ENCODE data around the gene VSIG10. TPM values are rescaled to one million over a fixed set of nuclear protein-coding genes. Genes with fewer than 3 reads are reported as not detected.

Gene VSIG10
- polyA plus RNA-seq, result 10 to 100 TPM; 15.6 to 24.6 TPM

GRCh38 chr12:118103601-118104382 is at the start of gene VSIG10:
Gene VSIG10, minus strand, starts transcription at chr12:118104011. Its CDS starts 340 bp downstream, at chr12:118103671.
- Histone ChIP-seq H3K4me3 (ENCODE audit: low read depth in 1 of 2, low read length in 2 of 2) (peak within 1 kb of the TSS; percentile 70 to 84), H3K9me3 (ENCODE audit: control insufficient read depth in 2 of 2, insufficient read depth in 1 of 2, low read depth in 1 of 2, low read length in 1 of 2) (no peaks in the 10 kb centered on the region), H3K27me3 (ENCODE audit: control insufficient read depth in 1 of 2, insufficient read depth in 2 of 2, low read length in 2 of 2) (no peaks in the 10 kb centered on the region), H3K4me1 (ENCODE audit: control insufficient read depth in 2 of 2, insufficient read depth in 2 of 2, low read length in 1 of 2) (peaks cover 0 to 5% of the 10 kb centered on the region in 2 donors), H3K27ac (ENCODE audit: low read depth in 2 of 2, low read length in 1 of 2) (peak within 1 kb of the TSS; percentile 51 to 80), H3K36me3 (ENCODE audit: control insufficient read depth in 2 of 2, insufficient read depth in 2 of 2, low read length in 1 of 2) (no peaks in the 10 kb centered on the region)
- 0 to 1% methylated on average over 67 to 75 of the region's 75 CpGs for WGBS, 2 donors

- Histone ChIP-seq H3K4me3 (ENCODE audit: low read depth in 1 of 2, low read length in 2 of 2) (no peak overlapping the region), H3K9me3 (ENCODE audit: control insufficient read depth in 2 of 2, insufficient read depth in 1 of 2, low read depth in 1 of 2, low read length in 1 of 2) (no peaks in the 10 kb centered on the region), H3K27me3 (ENCODE audit: control insufficient read depth in 1 of 2, insufficient read depth in 2 of 2, low read length in 2 of 2) (no peaks in the 10 kb centered on the region), H3K36me3 (ENCODE audit: control insufficient read depth in 2 of 2, insufficient read depth in 2 of 2, low read length in 1 of 2) (peaks cover 6 to 12% of the 10 kb centered on the region in 2 donors), H3K4me1 (ENCODE audit: control insufficient read depth in 2 of 2, insufficient read depth in 2 of 2, low read length in 1 of 2) (no peaks in the 10 kb centered on the region), H3K27ac (ENCODE audit: low read depth in 2 of 2, low read length in 1 of 2) (no peak overlapping the region)
- 77 to 83% methylated on average over 5 of the region's 5 CpGs for WGBS, 2 donors
These were observed 47.9 kb upstream of the VSIG10 start for GRCh38 chr12:118151755-118152154.

GRCh38 chr12:118150625-118151024 is 46.8 kb upstream of the VSIG10 start:
- no peaks in the 10 kb centered on the region for H3K4me1 ChIP-seq (ENCODE audit: control insufficient read depth in 2 of 2, insufficient read depth in 2 of 2, low read length in 1 of 2)
- WGBS, 2 donors, result 44 to 62% methylated on average over 7 of the region's 7 CpGs
- H3K27me3 ChIP-seq (ENCODE audit: control insufficient read depth in 1 of 2, insufficient read depth in 2 of 2, low read length in 2 of 2), result no peaks in the 10 kb centered on the region
- no peaks in the 10 kb centered on the region for H3K9me3 ChIP-seq (ENCODE audit: control insufficient read depth in 2 of 2, insufficient read depth in 1 of 2, low read depth in 1 of 2, low read length in 1 of 2)
- peaks cover 10 to 14% of the 10 kb centered on the region in 2 donors for H3K36me3 ChIP-seq (ENCODE audit: control insufficient read depth in 2 of 2, insufficient read depth in 2 of 2, low read length in 1 of 2)
- no peak overlapping the region for H3K4me3 ChIP-seq (ENCODE audit: low read depth in 1 of 2, low read length in 2 of 2)
- H3K27ac ChIP-seq (ENCODE audit: low read depth in 2 of 2, low read length in 1 of 2), result no peak overlapping the region

GRCh38 chr12:118148287-118148686 is 44.5 kb upstream of the VSIG10 start:
- no peaks in the 10 kb centered on the region for H3K9me3 ChIP-seq (ENCODE audit: control insufficient read depth in 2 of 2, insufficient read depth in 1 of 2, low read depth in 1 of 2, low read length in 1 of 2)
- H3K27me3 ChIP-seq (ENCODE audit: control insufficient read depth in 1 of 2, insufficient read depth in 2 of 2, low read length in 2 of 2), result no peaks in the 10 kb centered on the region
- 93 to 95% methylated on average over 5 of the region's 5 CpGs for WGBS, 2 donors
- H3K4me1 ChIP-seq (ENCODE audit: control insufficient read depth in 2 of 2, insufficient read depth in 2 of 2, low read length in 1 of 2), result no peaks in the 10 kb centered on the region
- H3K27ac ChIP-seq (ENCODE audit: low read depth in 2 of 2, low read length in 1 of 2), result no peak overlapping the region
- peaks cover 17 to 22% of the 10 kb centered on the region in 2 donors for H3K36me3 ChIP-seq (ENCODE audit: control insufficient read depth in 2 of 2, insufficient read depth in 2 of 2, low read length in 1 of 2)
- H3K4me3 ChIP-seq (ENCODE audit: low read depth in 1 of 2, low read length in 2 of 2), result no peak overlapping the region

GRCh38 chr12:118145798-118146156 is 42.0 kb upstream of the VSIG10 start:
- WGBS, 2 donors, result 83 to 88% methylated on average over 9 of the region's 9 CpGs
- peaks cover 14 to 15% of the 10 kb centered on the region in 2 donors for H3K36me3 ChIP-seq (ENCODE audit: control insufficient read depth in 2 of 2, insufficient read depth in 2 of 2, low read length in 1 of 2)
- no peaks in the 10 kb centered on the region for H3K9me3 ChIP-seq (ENCODE audit: control insufficient read depth in 2 of 2, insufficient read depth in 1 of 2, low read depth in 1 of 2, low read length in 1 of 2)
- H3K4me3 ChIP-seq (ENCODE audit: low read depth in 1 of 2, low read length in 2 of 2), result no peak overlapping the region
- H3K27me3 ChIP-seq (ENCODE audit: control insufficient read depth in 1 of 2, insufficient read depth in 2 of 2, low read length in 2 of 2), result no peaks in the 10 kb centered on the region
- no peaks in the 10 kb centered on the region for H3K4me1 ChIP-seq (ENCODE audit: control insufficient read depth in 2 of 2, insufficient read depth in 2 of 2, low read length in 1 of 2)
- no peak overlapping the region for H3K27ac ChIP-seq (ENCODE audit: low read depth in 2 of 2, low read length in 1 of 2)

- H3K27me3 ChIP-seq (ENCODE audit: control insufficient read depth in 1 of 2, insufficient read depth in 2 of 2, low read length in 2 of 2), result no peaks in the 10 kb centered on the region
- H3K36me3 ChIP-seq (ENCODE audit: control insufficient read depth in 2 of 2, insufficient read depth in 2 of 2, low read length in 1 of 2), result peaks cover 15% of the 10 kb centered on the region in 2 donors
These were observed 41.4 kb upstream of the VSIG10 start for GRCh38 chr12:118145113-118145797.

GRCh38 chr12:118144499-118144898 is 40.7 kb upstream of the VSIG10 start:
- H3K27ac ChIP-seq (ENCODE audit: low read depth in 2 of 2, low read length in 1 of 2), result peak overlapping the region in 1 of 2 donors; percentile 3
- peaks cover 15 to 19% of the 10 kb centered on the region in 2 donors for H3K36me3 ChIP-seq (ENCODE audit: control insufficient read depth in 2 of 2, insufficient read depth in 2 of 2, low read length in 1 of 2)
- WGBS, 2 donors, result 94% methylated on average over 13 of the region's 13 CpGs
- no peaks in the 10 kb centered on the region for H3K27me3 ChIP-seq (ENCODE audit: control insufficient read depth in 1 of 2, insufficient read depth in 2 of 2, low read length in 2 of 2)
- H3K4me3 ChIP-seq (ENCODE audit: low read depth in 1 of 2, low read length in 2 of 2), result no peak overlapping the region
- H3K4me1 ChIP-seq (ENCODE audit: control insufficient read depth in 2 of 2, insufficient read depth in 2 of 2, low read length in 1 of 2), result no peaks in the 10 kb centered on the region
- no peaks in the 10 kb centered on the region for H3K9me3 ChIP-seq (ENCODE audit: control insufficient read depth in 2 of 2, insufficient read depth in 1 of 2, low read depth in 1 of 2, low read length in 1 of 2)

More at GRCh38 chr12:118145113-118145797, 41.4 kb upstream of the VSIG10 start:
- no peaks in the 10 kb centered on the region for H3K9me3 ChIP-seq (ENCODE audit: control insufficient read depth in 2 of 2, insufficient read depth in 1 of 2, low read depth in 1 of 2, low read length in 1 of 2)
- no peaks in the 10 kb centered on the region for H3K4me1 ChIP-seq (ENCODE audit: control insufficient read depth in 2 of 2, insufficient read depth in 2 of 2, low read length in 1 of 2)
- no peak overlapping the region for H3K27ac ChIP-seq (ENCODE audit: low read depth in 2 of 2, low read length in 1 of 2)
- 85 to 90% methylated on average over 7 of the region's 7 CpGs for WGBS, 2 donors
- no peak overlapping the region for H3K4me3 ChIP-seq (ENCODE audit: low read depth in 1 of 2, low read length in 2 of 2)

GRCh38 chr12:118140825-118141224 is 37.0 kb upstream of the VSIG10 start:
- 95 to 98% methylated on average over 8 of the region's 8 CpGs for WGBS, 2 donors
- no peaks in the 10 kb centered on the region for H3K4me1 ChIP-seq (ENCODE audit: control insufficient read depth in 2 of 2, insufficient read depth in 2 of 2, low read length in 1 of 2)
- no peaks in the 10 kb centered on the region for H3K27me3 ChIP-seq (ENCODE audit: control insufficient read depth in 1 of 2, insufficient read depth in 2 of 2, low read length in 2 of 2)
- H3K27ac ChIP-seq (ENCODE audit: low read depth in 2 of 2, low read length in 1 of 2), result no peak overlapping the region
- H3K4me3 ChIP-seq (ENCODE audit: low read depth in 1 of 2, low read length in 2 of 2), result no peak overlapping the region
- H3K9me3 ChIP-seq (ENCODE audit: control insufficient read depth in 2 of 2, insufficient read depth in 1 of 2, low read depth in 1 of 2, low read length in 1 of 2), result no peaks in the 10 kb centered on the region
- peaks cover 14 to 19% of the 10 kb centered on the region in 2 donors for H3K36me3 ChIP-seq (ENCODE audit: control insufficient read depth in 2 of 2, insufficient read depth in 2 of 2, low read length in 1 of 2)

GRCh38 chr12:118137148-118137678 is 33.4 kb upstream of the VSIG10 start:
- H3K27ac ChIP-seq (ENCODE audit: low read depth in 2 of 2, low read length in 1 of 2), result peak overlapping the region; percentile 78 to 83
- peaks cover 5 to 9% of the 10 kb centered on the region in 2 donors for H3K36me3 ChIP-seq (ENCODE audit: control insufficient read depth in 2 of 2, insufficient read depth in 2 of 2, low read length in 1 of 2)
- no peaks in the 10 kb centered on the region for H3K9me3 ChIP-seq (ENCODE audit: control insufficient read depth in 2 of 2, insufficient read depth in 1 of 2, low read depth in 1 of 2, low read length in 1 of 2)
- WGBS, 2 donors, result 65 to 69% methylated on average over 10 of the region's 10 CpGs
- H3K4me1 ChIP-seq (ENCODE audit: control insufficient read depth in 2 of 2, insufficient read depth in 2 of 2, low read length in 1 of 2), result peaks cover 0 to 4% of the 10 kb centered on the region in 2 donors
- H3K4me3 ChIP-seq (ENCODE audit: low read depth in 1 of 2, low read length in 2 of 2), result peak overlapping the region; percentile 75 to 89
- H3K27me3 ChIP-seq (ENCODE audit: control insufficient read depth in 1 of 2, insufficient read depth in 2 of 2, low read length in 2 of 2), result no peaks in the 10 kb centered on the region
